K562 (cell line): ENCODE data around the gene GEN1. TPM values are rescaled to one million over a fixed set of nuclear protein-coding genes. Genes with fewer than 3 reads are reported as not detected.

Experiments used
- BDP1 ChIP-seq: IDR thresholded peaks from 3 replicates; pipeline ENCODE4 v1.6.1; 2011; ENCODE audit not compliant: insufficient read length, insufficient read depth
- BRF2 ChIP-seq: IDR thresholded peaks from 3 replicates; pipeline ENCODE4 v1.6.1; 2011; ENCODE audit warnings: borderline replicate concordance, mild to moderate bottlenecking; ENCODE audit not compliant: insufficient read length, insufficient read depth
- ELF4 ChIP-seq: fragments of 450-650 bp; formaldehyde crosslinking; IDR thresholded peaks from 2 replicates; pipeline ENCODE4 v1.4.0; 2022; ENCODE audit warnings: missing genetic modification characterization
- EP300 ChIP-seq: IDR thresholded peaks from 2 replicates; pipeline ENCODE4 v1.6.1; 2012; ENCODE audit warnings: low read length, improper control_type of control experiment
- ETV5 ChIP-seq: sonication (generic); formaldehyde crosslinking; IDR thresholded peaks from 2 replicates; pipeline ENCODE4 v1.4.0; 2020; ENCODE audit warnings: low read depth, mild to moderate bottlenecking, missing genetic modification reagents
- KHSRP ChIP-seq: fragments of 450-650 bp; IDR thresholded peaks from 2 replicates; pipeline ENCODE4 v1.6.1; 2017
- NFIC ChIP-seq: fragments of 450-650 bp; IDR thresholded peaks from 2 replicates; pipeline ENCODE4 v1.6.1; 2017; ENCODE audit warnings: mild to moderate bottlenecking, inconsistent platforms
- OTX1 ChIP-seq: fragments of 450-650 bp; formaldehyde crosslinking; IDR thresholded peaks from 2 replicates; pipeline ENCODE4 v1.4.0; 2022; ENCODE audit warnings: mild to moderate bottlenecking
- PATZ1 ChIP-seq: fragments of 250-450 bp; sonication (Bioruptor Pico); IDR thresholded peaks from 2 replicates; pipeline ENCODE4 v1.5.0; 2020; ENCODE audit warnings: mild to moderate bottlenecking, borderline replicate concordance
- PRPF4 ChIP-seq: fragments of 200-400 bp; formaldehyde crosslinking; IDR thresholded peaks from one replicate; pipeline ENCODE4 v1.6.1; 2017; ENCODE audit warnings: low read length, low read depth, mild to moderate bottlenecking; ENCODE audit not compliant: insufficient read depth, poor library complexity, severe bottlenecking
- RBFOX2 ChIP-seq: fragments of 200-400 bp; formaldehyde crosslinking; IDR thresholded peaks from 2 replicates; pipeline ENCODE4 v1.6.1; 2017; ENCODE audit warnings: low read depth, mild to moderate bottlenecking, low read length, moderate library complexity
- THRA ChIP-seq: fragments of 450-650 bp; IDR thresholded peaks from 2 replicates; pipeline ENCODE4 v1.6.1; 2017; ENCODE audit warnings: mild to moderate bottlenecking, moderate library complexity
- XRCC5 ChIP-seq: fragments of 200-400 bp; formaldehyde crosslinking; IDR thresholded peaks from 2 replicates; pipeline ENCODE4 v1.6.1; 2017; ENCODE audit warnings: low read depth, mild to moderate bottlenecking, low read length
- ZBTB26 ChIP-seq: fragments of 450-650 bp; formaldehyde crosslinking; IDR thresholded peaks from 2 replicates; pipeline ENCODE4 v1.4.0; 2022; ENCODE audit warnings: missing genetic modification characterization
- ZMIZ1 ChIP-seq, 2 experiments: fragments of 150-350 bp in 1 of 2; IDR thresholded peaks; 2 replicates each; pipeline ENCODE4 v1.6.1; 2012 to 2016; ENCODE audit warnings: low read depth in 2 of 2, low read length in 2 of 2, mild to moderate bottlenecking in 1 of 2, moderate library complexity in 1 of 2
- ZNF140 ChIP-seq: fragments of 250-450 bp; sonication (Bioruptor Pico); IDR thresholded peaks from 2 replicates; pipeline ENCODE4 v1.8.0; 2021; ENCODE audit warnings: moderate library complexity, mild to moderate bottlenecking, inconsistent platforms
- ZNF395 ChIP-seq: fragments of 200-800 bp; sonication (Bioruptor generic); IDR thresholded peaks from 2 replicates; pipeline ENCODE4 v1.6.1; 2017; ENCODE audit warnings: missing genetic modification characterization, missing compliant biosample characterization
- polyA plus RNA-seq, 8 experiments: library from polyadenylated mRNA; depleted of rRNA in 4 of 8; stranded (reverse) in 5 of 8; unstranded in 3 of 8; fragments of >200 nt; fragmentation: Nextera tagmentation in 2 of 8; fragmentation: Illumina TruSeq in 1 of 8; extraction: Ambion mirVana in 2 of 8; extraction: Trizol in 1 of 8; gene quantifications; 2 replicates each; pipeline versions ENCODE4 v1.2.1 to v1.2.3, GENCODE V29; 2011 to 2014; ENCODE audit warnings: inconsistent platforms in 1 of 8, missing spikeins in 1 of 8
- total RNA-seq, 7 experiments: library from RNA; depleted of rRNA in 6 of 7; stranded (reverse); fragments of >200 nt in 6 of 7; fragmentation: Illumina TruSeq in 2 of 7; extraction: Trizol in 2 of 7; gene quantifications; 2 replicates each; pipeline versions ENCODE4 v1.2.1 to v1.2.3, GENCODE V29; 2011 to 2021; ENCODE audit warnings: low replicate concordance in 1 of 7

The GEN1 gene
- total and polyA plus RNA-seq, 9 of the 15 experiments (the other 6 are each of a cell fraction or from before 2014, with no cell fraction given), result 8.6 to 39.7 (median 24.5) TPM

GRCh38 chr2:17717666-17718065 lies 36.3 kb upstream of the GEN1 start (continued):
- TF ChIP-seq ZBTB26 (CRISPR knock-in tag) (no peak), BDP1 (no peak), XRCC5 (no peak), RBFOX2 (no peak), PRPF4 (no peak), ELF4 (CRISPR knock-in tag) (no peak), NFIC (peak; percentile 82), EP300 (peak; percentile 82), ZNF395 (CRISPR knock-in tag) (peak; percentile 75; the same call in 1 of the 2 replicates), KHSRP (no peak), PATZ1 (CRISPR knock-in tag) (no peak), ZNF140 (CRISPR knock-in tag) (no peak), THRA (no peak), BRF2 (no peak), ETV5 (CRISPR knock-in tag) (no peak), OTX1 (CRISPR knock-in tag) (no peak), ZMIZ1 (IDR thresholded peaks at IDR 0.05; ENCODE audit: low read depth in 2 of 2, low read length in 2 of 2) (peak in 1 of 2 experiments; percentile 81; a peak in 2 of 4 replicates)
